ENCODE data around the gene PANK1.

Gene PANK1

GRCh38 chr10:89604200-89604599 is 40.8 kb downstream of the PANK1 start:
- TF ChIP-seq MAX (IDR thresholded peaks at IDR 0.05; ENCODE audit: low read depth, low read length) (no peak), MYC (IDR thresholded peaks at IDR 0.05; ENCODE audit: low read depth, low read length) (no peak), POLR2A (IDR thresholded peaks at IDR 0.05; ENCODE audit: extremely low read depth, insufficient read length) (no peak), CTCF (IDR thresholded peaks at IDR 0.05; ENCODE audit: low read depth, low read length) (no peak)
- H3K4me3 ChIP-seq (ENCODE audit: low read depth, low read length) = no peak overlapping the region
- DNase-seq (ENCODE audit: low read depth) = no peak

- TF ChIP-seq MYC (IDR thresholded peaks at IDR 0.05; ENCODE audit: low read depth, low read length) (no peak), CTCF (IDR thresholded peaks at IDR 0.05; ENCODE audit: low read depth, low read length) (no peak), POLR2A (IDR thresholded peaks at IDR 0.05; ENCODE audit: extremely low read depth, insufficient read length) (no peak), MAX (IDR thresholded peaks at IDR 0.05; ENCODE audit: low read depth, low read length) (no peak)
- no peak for DNase-seq (ENCODE audit: low read depth)
Measured at GRCh38 chr10:89602919-89603318, 42.1 kb downstream of the PANK1 start.

GRCh38 chr10:89601728-89602361 is 43.2 kb downstream of the PANK1 start:
- TF ChIP-seq POLR2A (IDR thresholded peaks at IDR 0.05; ENCODE audit: extremely low read depth, insufficient read length) = no peak
- no peak for TF ChIP-seq CTCF (IDR thresholded peaks at IDR 0.05; ENCODE audit: low read depth, low read length)
- no peak for TF ChIP-seq MYC (IDR thresholded peaks at IDR 0.05; ENCODE audit: low read depth, low read length)
- TF ChIP-seq MAX (IDR thresholded peaks at IDR 0.05; ENCODE audit: low read depth, low read length) = no peak
- no peak for DNase-seq (ENCODE audit: low read depth)
- no peak overlapping the region for H3K4me3 ChIP-seq (ENCODE audit: low read depth, low read length)

More at GRCh38 chr10:89602919-89603318, 42.1 kb downstream of the PANK1 start:
- H3K4me3 ChIP-seq (ENCODE audit: low read depth, low read length) = no peak overlapping the region

- no peak for TF ChIP-seq CTCF (IDR thresholded peaks at IDR 0.05; ENCODE audit: low read depth, low read length)
- no peak for TF ChIP-seq POLR2A (IDR thresholded peaks at IDR 0.05; ENCODE audit: extremely low read depth, insufficient read length)
- no peak for TF ChIP-seq MYC (IDR thresholded peaks at IDR 0.05; ENCODE audit: low read depth, low read length)
- H3K4me3 ChIP-seq (ENCODE audit: low read depth, low read length) = no peak overlapping the region
- peak; percentile 15 for DNase-seq (ENCODE audit: low read depth)
Measured at GRCh38 chr10:89600041-89600440, 45.0 kb downstream of the PANK1 start.

DNA sequence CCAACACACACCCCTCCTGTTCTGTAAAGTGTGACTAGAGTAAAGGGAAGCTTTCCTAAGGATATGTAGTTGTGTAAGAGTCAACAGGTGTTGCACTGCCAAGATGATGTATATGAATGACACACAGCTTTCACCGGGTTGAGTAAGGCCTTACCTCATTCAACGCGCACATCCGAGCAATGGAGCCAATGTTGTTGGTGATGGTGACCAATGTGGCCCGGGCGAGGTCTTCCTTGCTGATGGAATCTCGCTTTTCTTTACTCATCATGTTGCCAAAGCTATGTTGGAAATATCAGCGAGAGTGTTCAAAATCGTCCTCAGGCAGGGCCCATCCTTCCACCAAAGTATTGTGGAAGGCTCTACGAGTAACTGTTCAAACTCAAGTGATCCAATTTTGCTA is 52.0 kb downstream of the PANK1 start:
- DNase-seq (ENCODE audit: low read depth) = no peak
- TF ChIP-seq POLR2A (IDR thresholded peaks at IDR 0.05; ENCODE audit: extremely low read depth, insufficient read length) (no peak), MAX (IDR thresholded peaks at IDR 0.05; ENCODE audit: low read depth, low read length) (no peak), CTCF (IDR thresholded peaks at IDR 0.05; ENCODE audit: low read depth, low read length) (no peak), MYC (IDR thresholded peaks at IDR 0.05; ENCODE audit: low read depth, low read length) (no peak)
- H3K4me3 ChIP-seq (ENCODE audit: low read depth, low read length) = no peak overlapping the region

DNA sequence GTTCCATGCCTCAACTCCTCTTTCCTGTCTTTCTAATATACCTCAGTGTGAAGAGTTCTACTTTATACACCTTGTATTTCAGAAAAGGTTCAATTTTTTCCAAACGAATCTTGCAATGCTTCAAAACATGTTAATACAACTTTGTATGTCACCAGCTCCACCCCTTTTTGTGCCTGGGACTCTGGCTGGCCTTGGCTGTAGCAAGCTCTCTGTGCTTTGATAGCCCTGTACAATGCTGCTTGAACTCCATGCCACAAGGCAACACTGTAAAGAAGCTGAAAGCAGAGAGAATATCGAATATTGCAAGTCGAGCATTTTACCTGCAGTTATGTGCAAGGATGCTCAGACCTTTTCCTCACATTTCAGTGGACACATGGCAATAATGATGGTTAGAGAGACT is 52.5 kb downstream of the PANK1 start:
- no peak for DNase-seq (ENCODE audit: low read depth)
- H3K4me3 ChIP-seq (ENCODE audit: low read depth, low read length) = no peak overlapping the region
- TF ChIP-seq MYC (IDR thresholded peaks at IDR 0.05; ENCODE audit: low read depth, low read length) = no peak
- no peak for TF ChIP-seq CTCF (IDR thresholded peaks at IDR 0.05; ENCODE audit: low read depth, low read length)
- TF ChIP-seq MAX (IDR thresholded peaks at IDR 0.05; ENCODE audit: low read depth, low read length) = no peak
- TF ChIP-seq POLR2A (IDR thresholded peaks at IDR 0.05; ENCODE audit: extremely low read depth, insufficient read length) = no peak
